A673 (cell line): ENCODE results near the gene ZNF117.

Source experiments
- CTCF ChIP-seq: fragments of 300-800, 200-600 bp; sonication (generic); conservative IDR thresholded peaks from 2 replicates; pipeline ENCODE4 v1.5.1; 2017; ENCODE audit warnings: low read depth, mild to moderate bottlenecking, antibody characterized with exemption, low read length, moderate library complexity, mixed read lengths
- EZH2 ChIP-seq: fragments of 200-600 bp; sonication (generic); IDR thresholded peaks from 2 replicates; pipeline ENCODE4 v1.6.1; 2017; ENCODE audit warnings: borderline replicate concordance, low read depth, mild to moderate bottlenecking, mixed read lengths, antibody characterized with exemption, low read length; ENCODE audit not compliant: poor library complexity, severe bottlenecking

GRCh38 chr7:64934478-64934877 lies 56.4 kb downstream of the ZNF117 start:
- TF ChIP-seq CTCF: no peak
- TF ChIP-seq EZH2: no peak
